ENCODE results near the gene JARID2.

DNA sequence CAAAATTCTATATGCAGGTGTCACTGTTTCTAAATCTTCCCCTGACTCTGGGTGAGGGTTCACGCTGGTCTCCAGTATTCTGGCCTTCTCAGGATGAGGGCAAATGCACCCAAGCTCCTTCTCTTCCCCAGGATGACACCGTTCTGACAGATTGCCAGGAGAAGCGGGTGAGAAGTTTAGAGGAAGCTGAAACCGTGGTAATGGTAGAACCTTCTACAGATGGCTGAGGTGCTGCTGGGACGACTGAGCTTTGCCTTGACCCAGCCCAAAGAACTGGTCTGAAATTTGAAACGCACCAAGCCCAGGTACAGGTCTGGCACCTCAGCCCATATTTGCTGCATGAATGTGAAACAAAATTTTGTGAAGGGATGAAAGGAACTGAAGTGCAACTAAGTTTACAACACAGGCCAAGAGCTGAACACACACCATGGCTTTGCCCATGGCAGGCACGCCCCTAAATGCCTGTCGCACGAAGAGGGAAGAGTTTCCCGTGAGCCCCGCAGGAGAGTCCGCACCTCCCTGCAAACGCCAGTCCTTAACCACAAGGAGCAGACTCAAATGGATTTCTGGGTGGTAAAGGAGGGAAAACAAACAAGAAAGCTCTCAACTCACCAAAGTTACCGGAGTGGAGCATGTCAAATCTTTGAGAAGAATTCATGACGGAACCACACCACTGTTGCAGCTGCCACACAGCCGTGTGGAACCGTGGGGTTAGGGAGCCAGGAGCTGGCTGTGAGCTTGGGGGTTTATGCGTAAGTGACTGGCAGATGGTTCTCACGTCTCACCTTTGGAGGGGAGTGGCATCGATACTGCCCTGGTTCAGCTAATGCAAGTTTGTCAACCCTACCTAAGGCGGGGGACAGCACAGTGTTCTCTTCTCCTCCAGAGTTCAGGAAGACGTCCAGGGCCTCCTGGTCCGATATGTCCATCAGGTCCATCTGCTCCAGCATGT, 278.1 kb downstream of the JARID2 start:
- TF ChIP-seq ZEB2 (tag by site-specific recombination; IDR thresholded peaks at IDR 0.05) (no peak), ZNF175 (tag by site-specific recombination; IDR thresholded peaks at IDR 0.05) (no peak), SCRT2 (tag by site-specific recombination; IDR thresholded peaks at IDR 0.05) (no peak), TRIM28 (IDR thresholded peaks at IDR 0.05; ENCODE audit: borderline replicate concordance, low read length) (no peak), ZFP41 (tag by site-specific recombination; IDR thresholded peaks at IDR 0.05; ENCODE audit: borderline replicate concordance) (no peak), ZXDB (tag by site-specific recombination; IDR thresholded peaks at IDR 0.05) (no peak), ZNF664 (tag by site-specific recombination; IDR thresholded peaks at IDR 0.05) (no peak)
- TF ChIP-seq, protein P1, sequence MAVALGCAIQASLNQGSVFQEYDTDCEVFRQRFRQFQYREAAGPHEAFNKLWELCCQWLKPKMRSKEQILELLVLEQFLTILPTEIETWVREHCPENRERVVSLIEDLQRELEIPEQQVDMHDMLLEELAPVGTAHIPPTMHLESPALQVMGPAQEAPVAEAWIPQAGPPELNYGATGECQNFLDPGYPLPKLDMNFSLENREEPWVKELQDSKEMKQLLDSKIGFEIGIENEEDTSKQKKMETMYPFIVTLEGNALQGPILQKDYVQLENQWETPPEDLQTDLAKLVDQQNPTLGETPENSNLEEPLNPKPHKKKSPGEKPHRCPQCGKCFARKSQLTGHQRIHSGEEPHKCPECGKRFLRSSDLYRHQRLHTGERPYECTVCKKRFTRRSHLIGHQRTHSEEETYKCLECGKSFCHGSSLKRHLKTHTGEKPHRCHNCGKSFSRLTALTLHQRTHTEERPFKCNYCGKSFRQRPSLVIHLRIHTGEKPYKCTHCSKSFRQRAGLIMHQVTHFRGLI (tag by site-specific recombination; IDR thresholded peaks at IDR 0.05): no peak
- TF ChIP-seq, protein P2, sequence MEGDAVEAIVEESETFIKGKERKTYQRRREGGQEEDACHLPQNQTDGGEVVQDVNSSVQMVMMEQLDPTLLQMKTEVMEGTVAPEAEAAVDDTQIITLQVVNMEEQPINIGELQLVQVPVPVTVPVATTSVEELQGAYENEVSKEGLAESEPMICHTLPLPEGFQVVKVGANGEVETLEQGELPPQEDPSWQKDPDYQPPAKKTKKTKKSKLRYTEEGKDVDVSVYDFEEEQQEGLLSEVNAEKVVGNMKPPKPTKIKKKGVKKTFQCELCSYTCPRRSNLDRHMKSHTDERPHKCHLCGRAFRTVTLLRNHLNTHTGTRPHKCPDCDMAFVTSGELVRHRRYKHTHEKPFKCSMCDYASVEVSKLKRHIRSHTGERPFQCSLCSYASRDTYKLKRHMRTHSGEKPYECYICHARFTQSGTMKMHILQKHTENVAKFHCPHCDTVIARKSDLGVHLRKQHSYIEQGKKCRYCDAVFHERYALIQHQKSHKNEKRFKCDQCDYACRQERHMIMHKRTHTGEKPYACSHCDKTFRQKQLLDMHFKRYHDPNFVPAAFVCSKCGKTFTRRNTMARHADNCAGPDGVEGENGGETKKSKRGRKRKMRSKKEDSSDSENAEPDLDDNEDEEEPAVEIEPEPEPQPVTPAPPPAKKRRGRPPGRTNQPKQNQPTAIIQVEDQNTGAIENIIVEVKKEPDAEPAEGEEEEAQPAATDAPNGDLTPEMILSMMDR (tag by site-specific recombination; IDR thresholded peaks at IDR 0.05): no peak
- TF ChIP-seq, protein P3, sequence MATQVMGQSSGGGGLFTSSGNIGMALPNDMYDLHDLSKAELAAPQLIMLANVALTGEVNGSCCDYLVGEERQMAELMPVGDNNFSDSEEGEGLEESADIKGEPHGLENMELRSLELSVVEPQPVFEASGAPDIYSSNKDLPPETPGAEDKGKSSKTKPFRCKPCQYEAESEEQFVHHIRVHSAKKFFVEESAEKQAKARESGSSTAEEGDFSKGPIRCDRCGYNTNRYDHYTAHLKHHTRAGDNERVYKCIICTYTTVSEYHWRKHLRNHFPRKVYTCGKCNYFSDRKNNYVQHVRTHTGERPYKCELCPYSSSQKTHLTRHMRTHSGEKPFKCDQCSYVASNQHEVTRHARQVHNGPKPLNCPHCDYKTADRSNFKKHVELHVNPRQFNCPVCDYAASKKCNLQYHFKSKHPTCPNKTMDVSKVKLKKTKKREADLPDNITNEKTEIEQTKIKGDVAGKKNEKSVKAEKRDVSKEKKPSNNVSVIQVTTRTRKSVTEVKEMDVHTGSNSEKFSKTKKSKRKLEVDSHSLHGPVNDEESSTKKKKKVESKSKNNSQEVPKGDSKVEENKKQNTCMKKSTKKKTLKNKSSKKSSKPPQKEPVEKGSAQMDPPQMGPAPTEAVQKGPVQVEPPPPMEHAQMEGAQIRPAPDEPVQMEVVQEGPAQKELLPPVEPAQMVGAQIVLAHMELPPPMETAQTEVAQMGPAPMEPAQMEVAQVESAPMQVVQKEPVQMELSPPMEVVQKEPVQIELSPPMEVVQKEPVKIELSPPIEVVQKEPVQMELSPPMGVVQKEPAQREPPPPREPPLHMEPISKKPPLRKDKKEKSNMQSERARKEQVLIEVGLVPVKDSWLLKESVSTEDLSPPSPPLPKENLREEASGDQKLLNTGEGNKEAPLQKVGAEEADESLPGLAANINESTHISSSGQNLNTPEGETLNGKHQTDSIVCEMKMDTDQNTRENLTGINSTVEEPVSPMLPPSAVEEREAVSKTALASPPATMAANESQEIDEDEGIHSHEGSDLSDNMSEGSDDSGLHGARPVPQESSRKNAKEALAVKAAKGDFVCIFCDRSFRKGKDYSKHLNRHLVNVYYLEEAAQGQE (tag by site-specific recombination; IDR thresholded peaks at IDR 0.05): no peak
